Cardiac fibroblast (primary cell): Measurements from ENCODE around the gene DNAJA1.

Experiments used
- DNase-seq, 2 donors: peaks; one replicate each; pipeline versions ENCODE4 v3.0.0 to v3.0.0-alpha.2; 2010; ENCODE audit warnings: low read depth in 2 of 2
- H3K4me3 ChIP-seq, 2 donors: replicated peaks in 1 of 2; 1 replicate in 1 of 2; 2 replicates in 1 of 2; pipeline ENCODE4 v1.5.1; 2011; ENCODE audit warnings: low read depth in 2 of 2, low read length in 2 of 2, mild to moderate bottlenecking in 2 of 2, moderate library complexity in 1 of 2
- TF ChIP-seq, protein P1 (sequence below): IDR thresholded peaks from one replicate; pipeline ENCODE4 v1.5.1; 2011; ENCODE audit warnings: low read depth, mild to moderate bottlenecking, low read length, inconsistent platforms

DNAJA1 gene

DNA sequence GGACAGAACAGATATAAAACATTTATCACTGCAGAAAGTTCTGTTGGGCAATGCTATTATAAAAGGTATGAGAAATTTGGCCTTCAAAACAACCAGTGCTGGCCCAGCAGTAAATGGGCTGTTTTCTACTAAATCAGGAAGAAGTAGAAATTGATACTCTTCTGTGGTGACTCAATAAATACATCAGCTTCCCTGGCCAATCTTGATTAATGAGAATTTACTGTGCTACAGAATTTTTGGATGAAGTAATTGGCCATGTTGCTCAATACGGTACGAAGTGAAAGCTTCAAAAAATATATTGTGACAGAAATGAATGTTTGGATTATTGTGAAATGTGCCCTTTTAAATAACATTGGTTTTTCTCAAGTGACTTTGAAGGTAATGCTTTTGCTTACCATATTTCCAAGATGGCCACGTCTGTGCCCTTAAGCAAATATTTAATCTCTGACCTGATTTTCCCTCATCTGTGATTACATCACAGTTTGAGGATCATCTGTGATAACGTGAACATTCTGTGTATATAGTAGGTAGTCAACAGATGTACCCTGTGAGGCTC is 4.2 kb downstream of the DNAJA1 start:
- TF ChIP-seq, protein P1, sequence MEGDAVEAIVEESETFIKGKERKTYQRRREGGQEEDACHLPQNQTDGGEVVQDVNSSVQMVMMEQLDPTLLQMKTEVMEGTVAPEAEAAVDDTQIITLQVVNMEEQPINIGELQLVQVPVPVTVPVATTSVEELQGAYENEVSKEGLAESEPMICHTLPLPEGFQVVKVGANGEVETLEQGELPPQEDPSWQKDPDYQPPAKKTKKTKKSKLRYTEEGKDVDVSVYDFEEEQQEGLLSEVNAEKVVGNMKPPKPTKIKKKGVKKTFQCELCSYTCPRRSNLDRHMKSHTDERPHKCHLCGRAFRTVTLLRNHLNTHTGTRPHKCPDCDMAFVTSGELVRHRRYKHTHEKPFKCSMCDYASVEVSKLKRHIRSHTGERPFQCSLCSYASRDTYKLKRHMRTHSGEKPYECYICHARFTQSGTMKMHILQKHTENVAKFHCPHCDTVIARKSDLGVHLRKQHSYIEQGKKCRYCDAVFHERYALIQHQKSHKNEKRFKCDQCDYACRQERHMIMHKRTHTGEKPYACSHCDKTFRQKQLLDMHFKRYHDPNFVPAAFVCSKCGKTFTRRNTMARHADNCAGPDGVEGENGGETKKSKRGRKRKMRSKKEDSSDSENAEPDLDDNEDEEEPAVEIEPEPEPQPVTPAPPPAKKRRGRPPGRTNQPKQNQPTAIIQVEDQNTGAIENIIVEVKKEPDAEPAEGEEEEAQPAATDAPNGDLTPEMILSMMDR: no peak
- H3K4me3 ChIP-seq: no peak overlapping the region
- DNase-seq: peak; percentile 78 to 82

DNA sequence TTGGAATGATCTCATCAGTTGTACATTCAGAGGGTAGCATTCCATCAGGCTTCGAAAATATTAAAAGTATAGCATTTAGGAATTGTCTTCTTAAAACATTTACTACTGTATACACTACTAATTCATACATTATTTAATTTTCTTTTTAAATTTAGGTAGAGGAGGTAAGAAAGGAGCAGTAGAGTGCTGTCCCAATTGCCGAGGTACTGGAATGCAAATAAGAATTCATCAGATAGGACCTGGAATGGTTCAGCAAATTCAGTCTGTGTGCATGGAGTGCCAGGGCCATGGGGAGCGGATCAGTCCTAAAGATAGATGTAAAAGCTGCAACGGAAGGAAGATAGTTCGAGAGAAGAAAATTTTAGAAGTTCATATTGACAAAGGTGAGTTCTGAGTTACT is 5.2 kb downstream of the DNAJA1 start:
- H3K4me3 ChIP-seq: no peak overlapping the region
- no peak for DNase-seq
- TF ChIP-seq, protein P1: no peak

DNA sequence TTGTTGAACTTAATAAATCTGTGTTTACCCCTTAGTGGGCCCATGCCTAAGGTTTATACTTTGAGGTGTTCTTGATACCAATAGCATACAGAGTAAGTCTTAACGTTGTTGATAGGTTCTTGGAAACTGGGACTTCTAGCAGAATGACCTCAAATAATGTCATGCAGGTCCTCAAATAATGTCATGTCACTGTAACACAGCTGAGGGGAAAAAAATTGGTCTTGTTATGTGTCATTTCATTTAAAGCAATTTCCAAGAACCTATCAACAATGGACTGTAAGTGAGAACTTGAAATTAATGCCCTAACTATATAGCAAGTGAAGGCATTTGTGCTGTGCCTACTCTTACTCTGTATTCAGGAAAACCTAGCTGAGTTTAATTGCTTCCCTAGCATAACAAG is 7.2 kb downstream of the DNAJA1 start:
- no peak overlapping the region for H3K4me3 ChIP-seq
- TF ChIP-seq, protein P1: no peak
- DNase-seq: no peak

DNA sequence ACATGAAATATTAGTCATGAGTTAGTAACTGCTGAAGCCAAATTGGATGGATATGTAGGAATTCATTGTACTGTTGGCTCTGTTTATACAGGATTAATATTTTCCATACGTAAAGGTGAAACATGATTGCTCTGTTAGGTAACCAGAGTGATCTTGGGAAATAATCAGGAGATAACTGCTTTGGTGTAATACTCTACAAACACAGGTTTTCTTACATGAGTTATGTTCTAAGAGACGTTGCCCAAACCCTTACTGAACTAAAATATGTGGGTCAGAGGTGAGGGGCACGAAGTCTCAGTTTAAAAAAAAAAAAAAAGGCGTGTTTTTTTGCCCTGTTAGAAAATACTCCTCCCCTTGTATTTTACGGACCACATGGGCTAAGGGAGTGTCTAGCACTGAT is 7.8 kb downstream of the DNAJA1 start:
- no peak for DNase-seq
- TF ChIP-seq, protein P1: no peak
- no peak overlapping the region for H3K4me3 ChIP-seq

DNA sequence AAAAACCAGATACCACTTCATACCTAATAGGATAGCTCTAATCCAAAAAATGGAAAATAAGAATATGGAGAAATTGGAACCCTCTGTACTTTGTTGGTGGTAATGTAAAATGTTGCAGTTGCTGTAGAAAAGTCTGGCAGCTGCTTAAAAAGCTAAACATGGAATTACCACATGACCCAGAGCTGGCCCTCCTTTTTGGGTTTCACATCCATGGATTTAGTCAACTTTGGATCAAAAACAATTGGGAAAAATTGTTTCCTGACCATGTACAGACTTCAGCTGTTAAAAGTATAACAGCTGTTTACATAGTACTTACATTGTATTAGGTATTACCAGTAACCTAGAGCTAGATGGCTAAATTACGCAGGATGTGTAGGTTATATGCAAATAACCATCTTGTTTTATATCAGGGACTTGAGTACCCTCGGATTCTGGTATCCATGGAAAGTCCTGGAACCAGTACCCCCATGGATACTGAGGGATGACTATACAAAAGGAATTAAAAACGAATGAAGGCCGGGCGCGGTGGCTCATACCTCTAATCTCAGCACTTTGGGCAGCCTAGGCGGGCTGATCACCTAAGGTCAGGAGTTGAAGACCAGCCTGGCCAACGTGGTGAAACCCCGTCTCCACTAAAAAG is 15.8 kb downstream of the DNAJA1 start:
- no peak overlapping the region for H3K4me3 ChIP-seq
- DNase-seq: no peak
- TF ChIP-seq, protein P1: no peak

DNA sequence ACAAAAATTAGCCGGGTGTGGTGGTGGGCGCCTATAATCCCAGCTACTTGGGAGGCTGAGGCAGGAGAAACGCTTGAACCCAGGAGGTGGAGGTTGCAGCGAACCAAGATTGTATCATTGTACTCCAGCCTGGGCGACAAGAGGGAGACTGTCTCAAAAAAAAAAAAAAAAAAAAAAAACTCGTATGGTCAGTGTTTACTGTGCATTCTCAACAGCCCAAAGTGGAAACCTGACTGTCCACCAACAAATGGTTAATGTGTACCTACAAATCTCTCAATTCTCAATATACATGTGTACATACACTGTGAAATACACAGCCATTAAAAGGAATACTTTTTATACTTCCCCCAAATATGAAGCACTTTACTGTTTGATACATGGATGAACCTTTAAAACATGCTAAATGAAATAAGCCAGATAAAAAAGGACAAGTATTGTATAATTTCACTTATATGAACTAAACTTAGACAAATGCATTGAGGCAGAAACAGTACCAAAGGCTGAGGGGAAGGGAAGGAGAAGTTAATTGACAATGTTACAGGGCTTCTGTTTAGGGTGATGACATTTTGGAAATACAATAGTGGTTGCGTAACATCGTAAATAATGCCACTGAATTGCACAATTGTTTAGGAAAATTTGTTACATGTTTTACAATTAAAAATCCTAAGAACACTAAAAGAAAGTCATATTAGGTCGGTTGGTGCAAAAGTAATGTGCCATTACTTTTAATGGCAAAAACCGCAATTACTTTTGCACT is 16.5 kb downstream of the DNAJA1 start:
- no peak overlapping the region for H3K4me3 ChIP-seq
- TF ChIP-seq, protein P1: no peak
- peak; percentile 47 to 51 for DNase-seq
